ENCODE measurements around the gene SKOR1.

Gene SKOR1

GRCh38 chr15:67796196-67797127 is 28.8 kb upstream of the SKOR1 start:
- DNase-seq: no peak

GRCh38 chr15:67799801-67800205 is 25.5 kb upstream of the SKOR1 start:
- DNase-seq: no peak

GRCh38 chr15:67801142-67801541 is 24.2 kb upstream of the SKOR1 start:
- no peak for DNase-seq

- no peak for DNase-seq
These were observed 23.1 kb upstream of the SKOR1 start for GRCh38 chr15:67801926-67802914.

- no peak for DNase-seq
These were observed 22.0 kb upstream of the SKOR1 start for GRCh38 chr15:67803299-67803698.

- DNase-seq: no peak
These were observed 21.1 kb upstream of the SKOR1 start for GRCh38 chr15:67803996-67804843.

GRCh38 chr15:67805008-67805665 is 20.2 kb upstream of the SKOR1 start:
- no peak for DNase-seq

GRCh38 chr15:67805666-67806516 is 19.4 kb upstream of the SKOR1 start:
- DNase-seq: no peak

GRCh38 chr15:67806536-67806935 is 18.8 kb upstream of the SKOR1 start:
- DNase-seq: no peak

- DNase-seq: no peak
These were observed 18.2 kb upstream of the SKOR1 start for GRCh38 chr15:67807141-67807540.

GRCh38 chr15:67807836-67808235 is 17.5 kb upstream of the SKOR1 start:
- DNase-seq: no peak

GRCh38 chr15:67808821-67809220 is 16.5 kb upstream of the SKOR1 start:
- no peak for DNase-seq

- DNase-seq: no peak
These were observed 15.9 kb upstream of the SKOR1 start for GRCh38 chr15:67809441-67809840.

- no peak for DNase-seq
These were observed 15.4 kb upstream of the SKOR1 start for GRCh38 chr15:67809866-67810265.

- DNase-seq: no peak
These were observed 13.1 kb upstream of the SKOR1 start for GRCh38 chr15:67812241-67812644.

GRCh38 chr15:67813104-67813634 is 12.1 kb upstream of the SKOR1 start:
- DNase-seq: no peak

GRCh38 chr15:67815036-67815592 is 10.2 kb upstream of the SKOR1 start:
- no peak for DNase-seq

GRCh38 chr15:67816668-67817067 is 8.6 kb upstream of the SKOR1 start:
- DNase-seq: no peak

- no peak for DNase-seq
These were observed 6.8 kb upstream of the SKOR1 start for GRCh38 chr15:67818464-67818863.

- no peak for DNase-seq
These were observed 5.7 kb upstream of the SKOR1 start for GRCh38 chr15:67819636-67820035.

All from NCI-H187 (cell line).